ENCODE data around the gene UBE2G2.

DNA sequence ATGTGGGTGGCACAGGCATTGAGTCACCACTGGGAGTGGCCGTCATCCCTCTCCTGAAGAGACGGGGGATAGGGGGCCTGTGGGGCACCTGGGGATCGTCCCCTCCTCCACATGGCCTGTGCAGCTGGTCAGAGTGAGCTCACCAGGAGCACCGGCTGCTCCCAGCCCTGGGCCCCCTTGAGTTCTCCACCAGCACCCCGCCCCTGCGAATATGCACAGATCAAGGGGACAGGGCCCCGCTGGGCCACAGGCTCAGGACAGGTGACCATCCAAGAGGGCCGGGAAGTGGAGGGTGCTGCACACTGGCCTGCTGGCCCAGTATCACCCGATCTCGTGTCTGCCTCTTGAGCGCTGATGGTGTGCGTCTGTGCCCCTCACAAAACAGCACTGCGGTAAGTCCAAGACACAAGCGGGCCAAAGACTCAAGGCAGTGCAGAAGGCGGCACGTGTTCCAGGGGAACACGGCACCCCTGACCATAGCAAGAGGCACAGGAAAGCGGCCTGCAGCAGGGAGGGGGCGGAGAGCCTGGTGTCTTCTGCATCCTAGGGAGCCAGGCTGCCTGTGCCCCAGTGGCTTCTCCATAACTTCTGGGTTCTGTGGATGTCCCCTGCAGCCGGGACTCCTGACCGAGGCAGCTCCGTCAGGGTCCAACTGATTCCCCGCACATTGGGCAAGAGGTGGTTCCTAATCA, 72.1 kb downstream of the UBE2G2 start:
- TF ChIP-seq, protein P1, sequence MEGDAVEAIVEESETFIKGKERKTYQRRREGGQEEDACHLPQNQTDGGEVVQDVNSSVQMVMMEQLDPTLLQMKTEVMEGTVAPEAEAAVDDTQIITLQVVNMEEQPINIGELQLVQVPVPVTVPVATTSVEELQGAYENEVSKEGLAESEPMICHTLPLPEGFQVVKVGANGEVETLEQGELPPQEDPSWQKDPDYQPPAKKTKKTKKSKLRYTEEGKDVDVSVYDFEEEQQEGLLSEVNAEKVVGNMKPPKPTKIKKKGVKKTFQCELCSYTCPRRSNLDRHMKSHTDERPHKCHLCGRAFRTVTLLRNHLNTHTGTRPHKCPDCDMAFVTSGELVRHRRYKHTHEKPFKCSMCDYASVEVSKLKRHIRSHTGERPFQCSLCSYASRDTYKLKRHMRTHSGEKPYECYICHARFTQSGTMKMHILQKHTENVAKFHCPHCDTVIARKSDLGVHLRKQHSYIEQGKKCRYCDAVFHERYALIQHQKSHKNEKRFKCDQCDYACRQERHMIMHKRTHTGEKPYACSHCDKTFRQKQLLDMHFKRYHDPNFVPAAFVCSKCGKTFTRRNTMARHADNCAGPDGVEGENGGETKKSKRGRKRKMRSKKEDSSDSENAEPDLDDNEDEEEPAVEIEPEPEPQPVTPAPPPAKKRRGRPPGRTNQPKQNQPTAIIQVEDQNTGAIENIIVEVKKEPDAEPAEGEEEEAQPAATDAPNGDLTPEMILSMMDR (optimal IDR thresholded peaks at IDR 0.05 in 1 of 3, IDR thresholded peaks at IDR 0.05 in 1 of 3, conservative IDR thresholded peaks at IDR 0.05 in 1 of 3; ENCODE audit: extremely low read depth in 1 of 3, insufficient read depth in 2 of 3, low read length in 3 of 3), result no peak
- TF ChIP-seq EZH2 (IDR thresholded peaks at IDR 0.05; ENCODE audit: low read length), result no peak
